HG03064 (cell line): ENCODE measurements around the gene TMEM132D.
"Not testable (repeated sequence)": the region's sequence is repeated elsewhere in the genome, so short reads cannot be mapped to it uniquely, and the experiment has no call there.

Source experiments
- ATAC-seq: cut with Tn5 transposase; IDR thresholded peaks from one replicate; pipeline ENCODE4 v1.9.1; 2021; ENCODE audit warnings: low read depth; ENCODE audit not compliant: unreplicated experiment

Gene TMEM132D

DNA sequence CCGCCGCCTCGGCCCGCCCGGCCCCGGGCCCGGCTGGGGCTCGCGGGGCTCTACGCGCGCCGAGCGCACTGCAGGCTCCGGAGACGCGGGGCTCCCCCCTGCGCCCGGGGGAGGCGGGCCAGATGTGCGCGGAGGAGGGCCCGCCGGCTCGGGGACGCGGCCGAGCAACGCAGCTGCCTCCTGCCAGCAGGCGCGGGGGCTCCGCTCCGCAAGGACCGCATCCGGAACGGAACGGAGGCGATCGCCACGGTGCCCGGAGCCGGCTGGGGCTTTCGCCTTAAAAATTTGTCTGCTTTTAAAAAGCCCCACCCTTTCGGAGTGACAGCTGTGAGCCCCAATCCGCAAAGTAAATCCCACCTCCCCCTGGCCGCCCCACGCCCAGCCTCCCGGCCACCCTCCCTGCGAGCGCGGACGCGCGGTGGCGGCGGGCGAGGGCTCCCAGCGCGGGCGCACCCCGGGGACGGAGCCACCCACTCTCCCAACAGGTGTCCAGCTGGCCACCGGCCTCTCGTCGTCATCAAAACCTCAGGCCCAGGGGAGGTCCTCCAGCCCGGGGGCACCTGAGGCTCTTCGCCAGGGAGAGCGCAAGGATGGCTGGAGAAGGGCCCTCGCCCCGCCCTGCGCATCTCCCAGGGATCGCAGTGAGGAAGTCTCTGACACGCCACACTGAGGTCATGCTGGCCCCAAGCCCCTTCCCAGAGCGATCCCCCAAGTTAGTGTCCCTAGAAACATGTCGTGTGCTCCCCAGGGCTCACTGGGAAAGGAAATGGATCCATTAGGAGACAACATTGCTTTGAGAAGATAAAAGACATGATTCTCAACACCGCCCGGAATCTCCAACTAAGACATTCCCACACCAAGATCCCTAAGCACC lies at the start of gene TMEM132D:
TSS of gene TMEM132D (minus strand) at position 70 of the 874 bp plus-strand sequence.
- ATAC-seq: no peak

DNA sequence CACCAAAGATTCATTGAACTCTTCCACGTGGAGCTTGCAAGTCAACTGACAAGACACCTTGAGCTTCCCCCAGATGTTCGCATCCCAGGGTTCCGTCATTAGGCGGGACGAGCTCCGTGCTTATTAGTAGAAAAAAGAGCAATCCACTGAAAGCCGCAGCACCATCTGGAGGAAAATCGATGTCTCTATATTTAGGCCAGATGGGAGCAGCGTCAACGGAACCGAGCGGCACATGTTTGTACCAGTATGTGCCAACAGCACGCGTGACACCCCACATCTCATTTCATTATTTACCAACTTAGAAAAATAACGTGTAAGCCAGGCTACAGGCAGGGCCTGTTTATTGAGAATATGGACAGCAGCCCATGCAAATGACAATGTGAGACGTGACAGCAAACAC lies 45.8 kb upstream of the TMEM132D start:
- no peak for ATAC-seq

DNA sequence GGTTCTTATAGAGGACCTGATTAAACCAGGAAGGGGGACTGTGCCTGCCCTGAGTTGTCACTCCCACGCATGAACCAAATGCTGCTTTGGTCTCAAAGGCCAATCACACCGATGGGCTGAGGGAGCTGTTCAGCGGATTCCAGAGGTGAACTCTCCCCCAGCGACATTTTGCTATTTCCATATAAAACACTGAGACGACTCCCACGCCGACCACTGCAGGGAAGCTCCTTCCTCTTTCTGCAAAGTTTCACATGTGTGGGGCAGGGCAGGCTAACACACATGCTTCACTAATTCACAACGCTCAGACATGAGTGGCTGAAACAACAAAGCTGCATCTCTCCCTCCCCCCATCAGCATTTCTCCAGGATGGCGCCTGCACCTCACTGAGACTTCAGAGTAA lies 37.8 kb upstream of the TMEM132D start:
- no peak for ATAC-seq

DNA sequence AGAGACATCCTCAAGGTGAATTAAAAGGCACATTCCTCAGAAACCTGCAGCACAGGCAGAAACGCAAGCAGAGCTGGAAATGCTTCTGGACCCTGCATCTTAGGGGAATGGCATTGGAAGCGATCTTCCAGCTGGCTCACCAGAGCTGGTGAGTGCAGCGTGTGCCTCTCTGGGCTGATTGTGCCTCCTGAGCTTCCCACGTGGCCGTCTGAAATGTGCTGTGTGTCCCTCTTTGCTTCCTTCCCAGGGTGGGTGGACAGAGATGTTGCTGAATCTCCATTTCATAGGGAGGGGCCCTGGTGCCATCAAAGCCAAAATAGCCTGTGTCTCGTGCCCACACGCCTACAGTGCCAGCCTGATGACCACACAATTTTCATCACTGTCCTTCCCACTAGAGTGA lies 34.3 kb upstream of the TMEM132D start:
- no peak for ATAC-seq

DNA sequence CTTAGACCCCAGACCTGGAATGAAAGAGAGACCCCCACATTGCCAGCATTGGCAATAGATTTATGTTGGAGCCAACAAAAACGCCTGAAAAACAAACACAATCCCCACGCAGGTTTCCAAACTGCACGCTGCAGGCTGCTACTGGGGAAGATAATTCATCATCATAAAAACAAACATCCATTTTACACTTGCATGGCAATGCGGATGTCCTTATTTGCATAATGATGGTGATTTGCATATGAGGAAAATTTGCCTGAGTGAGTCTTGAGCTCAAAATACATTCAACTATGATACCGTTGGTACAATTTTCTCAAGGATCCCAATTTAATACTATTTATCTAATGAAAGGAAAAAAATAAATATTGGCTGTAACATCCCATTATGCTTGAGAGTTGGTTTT lies 33.6 kb upstream of the TMEM132D start:
- no peak for ATAC-seq

DNA sequence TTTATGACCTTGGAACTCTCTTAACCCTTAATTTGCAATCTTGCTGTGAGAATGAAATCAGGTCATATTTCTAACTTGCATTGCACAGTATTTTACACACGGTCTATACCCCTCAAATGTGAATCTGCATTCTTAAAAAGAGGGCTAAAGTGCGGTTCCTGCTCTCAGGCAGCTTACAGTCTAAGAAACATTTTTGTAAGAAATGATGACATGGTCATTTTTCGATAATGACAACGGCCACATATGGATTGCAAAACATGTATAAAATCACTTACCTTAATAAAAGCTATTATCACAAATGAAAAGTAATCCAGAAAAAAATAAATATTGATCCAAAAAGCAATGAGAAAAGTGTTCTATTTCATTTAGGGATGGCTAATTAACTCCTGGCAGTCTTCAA lies 24.8 kb upstream of the TMEM132D start:
- ATAC-seq: no peak

DNA sequence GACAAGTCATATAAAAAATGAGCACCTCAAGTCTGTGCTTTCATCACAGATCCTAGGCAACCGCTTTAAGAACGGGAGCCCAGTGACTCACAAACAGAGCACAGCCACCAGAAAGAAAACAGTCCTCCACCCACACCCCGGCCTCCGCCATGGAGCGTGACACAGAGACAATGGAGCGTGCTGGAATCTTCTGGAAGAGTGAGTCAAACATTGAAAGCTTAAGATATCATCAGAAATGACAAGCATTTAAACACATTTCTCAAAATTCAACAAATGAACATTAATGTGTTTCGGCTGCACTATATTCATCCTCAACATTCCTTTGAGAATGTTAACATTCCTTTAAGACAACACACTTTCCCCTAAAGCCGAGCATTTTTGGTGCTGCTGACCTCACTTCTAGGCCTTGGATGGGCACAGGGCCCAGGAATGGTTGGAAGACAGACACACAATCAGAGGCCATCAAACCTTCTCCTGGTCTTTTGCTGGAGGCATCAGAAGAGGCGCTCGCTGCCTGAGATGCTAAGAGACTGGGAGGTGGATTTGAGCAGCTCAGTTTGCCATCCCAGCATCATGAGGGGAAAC lies 23.6 kb upstream of the TMEM132D start:
- no peak for ATAC-seq

DNA sequence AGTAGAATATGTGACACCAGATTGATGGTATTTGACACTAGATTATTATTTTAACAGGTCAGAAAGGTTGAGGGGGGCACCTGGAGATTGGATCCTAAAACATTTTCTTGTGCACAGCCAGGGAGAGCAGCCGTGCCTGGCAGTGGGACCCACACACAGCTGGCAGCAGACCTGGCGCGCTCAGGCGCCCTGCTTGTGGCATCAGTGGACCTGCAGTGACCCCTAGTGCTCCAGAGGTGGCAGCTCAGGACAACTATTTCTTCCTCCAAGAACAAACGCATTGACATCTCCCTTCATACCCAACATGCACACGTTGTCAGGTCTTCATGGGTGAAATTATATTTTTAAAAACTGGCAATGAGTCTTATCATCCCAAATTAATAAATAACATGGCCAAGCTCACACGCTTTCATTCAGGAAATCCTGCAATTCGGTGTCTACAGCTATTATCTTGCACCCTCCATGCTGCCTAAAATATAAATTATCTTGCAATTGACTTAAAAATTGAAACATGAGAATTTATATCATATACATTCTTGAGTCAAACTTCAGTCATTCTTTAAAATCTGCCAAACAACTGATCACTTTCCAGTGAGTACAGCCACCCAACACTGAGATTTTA lies 7.7 kb upstream of the TMEM132D start:
- ATAC-seq: peak; percentile 73

DNA sequence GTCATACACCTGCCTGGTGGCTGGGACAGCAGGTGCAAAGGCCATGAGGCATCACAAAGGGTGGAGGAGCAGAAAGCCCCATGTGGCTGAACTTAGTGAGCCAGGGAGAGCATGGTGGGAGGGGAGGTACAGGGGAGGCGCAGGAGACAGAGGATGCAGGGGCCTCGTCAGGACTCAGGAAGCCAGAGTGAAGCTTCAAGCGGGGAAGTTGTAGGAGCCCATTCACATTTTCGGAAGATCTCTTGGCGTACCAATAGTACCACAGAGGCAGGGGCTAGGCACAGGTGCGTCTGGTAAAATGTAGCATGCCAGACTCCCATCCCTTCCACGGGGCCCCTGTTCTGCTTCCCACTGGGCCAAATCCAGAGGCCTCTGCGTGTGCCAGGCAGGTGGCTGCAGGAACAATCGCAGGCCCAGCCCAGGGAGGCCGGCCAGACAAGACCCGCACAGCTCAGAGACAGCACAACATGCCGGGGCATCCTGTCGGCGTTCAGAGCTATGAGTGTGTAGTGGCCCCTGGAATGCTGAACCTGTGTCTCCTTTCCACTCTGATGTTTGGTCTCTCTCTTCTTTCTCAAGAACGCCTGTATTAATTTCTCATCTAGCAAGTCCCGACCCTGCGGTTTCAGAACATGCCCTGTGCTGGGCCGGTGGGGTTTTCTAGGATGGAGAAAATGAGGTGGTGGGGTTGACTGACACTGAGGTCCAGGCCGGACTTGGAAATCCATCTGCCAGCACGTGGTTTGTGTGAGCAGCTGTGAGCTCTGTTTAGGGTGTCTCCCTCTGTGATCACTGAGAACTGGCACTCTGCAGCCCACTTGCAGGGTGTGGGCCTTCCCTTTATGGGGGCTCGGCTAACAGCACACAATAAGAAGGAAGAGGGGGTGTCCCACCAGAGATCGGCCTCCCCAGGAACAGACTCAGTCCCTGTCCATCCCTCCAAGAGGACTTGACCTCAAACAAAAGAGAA lies 5.5 kb upstream of the TMEM132D start:
- ATAC-seq: no peak

DNA sequence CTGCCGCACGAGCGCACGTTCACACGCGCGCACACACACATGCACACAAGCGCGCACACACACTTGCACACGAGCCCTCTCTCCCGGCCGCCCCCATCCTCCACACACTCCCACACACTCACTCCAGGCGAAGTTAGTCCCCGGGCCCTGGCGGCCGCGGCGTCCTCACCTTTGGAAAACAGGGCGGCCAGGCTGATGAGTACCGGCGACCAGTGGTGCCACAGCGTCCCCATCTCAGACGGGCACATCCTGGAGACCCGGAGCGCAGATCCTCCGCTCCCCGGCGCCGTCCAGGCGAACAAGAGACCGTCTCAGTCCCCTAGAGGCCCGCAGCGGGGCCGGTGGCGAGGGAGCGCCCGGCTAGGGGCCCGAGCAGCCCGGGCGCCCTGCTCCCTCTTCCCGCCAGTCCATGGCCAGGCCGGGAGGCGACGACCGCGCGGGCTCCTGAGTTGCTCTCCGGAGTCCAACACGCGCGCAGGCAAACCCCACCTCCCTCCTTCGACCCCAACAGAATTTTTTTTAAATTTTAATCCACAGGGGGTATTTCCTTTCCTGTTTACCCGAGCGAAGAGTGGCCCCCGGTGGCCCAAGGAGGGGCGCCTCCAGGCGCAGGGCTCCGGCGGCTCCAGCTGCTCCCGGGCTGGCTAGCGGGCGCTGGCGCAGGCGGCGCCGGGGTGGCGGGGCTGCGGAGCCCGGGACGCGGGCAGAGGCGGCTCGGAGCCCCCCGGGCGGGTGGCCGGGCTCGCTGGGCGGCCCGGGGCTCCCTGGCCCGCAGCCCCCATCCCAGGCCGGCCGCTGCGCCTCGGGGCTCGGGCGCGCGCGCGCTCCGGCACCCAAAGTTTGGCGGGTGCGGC lies 506 bp downstream of the TMEM132D start:
- no peak for ATAC-seq

DNA sequence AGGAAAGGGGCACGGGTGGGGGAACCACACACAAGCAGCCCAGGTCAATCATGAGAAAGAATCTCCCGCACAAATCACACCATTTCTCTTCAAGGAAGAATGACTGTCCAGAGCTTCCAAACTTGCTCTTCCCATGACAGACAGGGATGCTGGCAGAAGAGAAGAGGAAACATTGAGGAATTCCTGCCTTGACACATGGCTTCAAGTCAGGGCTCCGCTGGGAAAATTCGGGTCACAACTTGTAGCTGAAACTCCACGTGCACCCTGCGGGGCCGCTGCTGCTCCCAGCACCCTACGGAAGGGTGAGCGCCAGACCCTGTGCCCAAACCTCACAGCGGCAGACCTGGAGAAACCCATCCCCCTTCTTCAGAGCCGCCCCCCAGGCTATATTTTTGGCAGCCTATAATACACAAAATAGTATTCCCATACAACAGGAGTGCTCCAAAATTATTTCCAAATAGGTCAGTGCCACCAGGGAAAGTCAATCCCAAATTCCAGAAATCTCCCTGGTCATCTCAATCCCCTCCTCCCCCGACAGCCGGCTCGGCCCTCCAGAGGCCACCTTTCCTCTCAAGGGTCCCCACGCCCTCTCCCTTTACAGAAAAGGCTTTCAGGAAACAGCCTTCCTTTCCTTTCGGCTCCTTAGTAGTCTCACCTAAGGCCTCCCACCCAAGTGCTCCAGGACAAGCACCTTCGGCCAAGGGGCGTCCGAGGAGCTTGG lies 1.3 kb downstream of the TMEM132D start:
- no peak for ATAC-seq

DNA sequence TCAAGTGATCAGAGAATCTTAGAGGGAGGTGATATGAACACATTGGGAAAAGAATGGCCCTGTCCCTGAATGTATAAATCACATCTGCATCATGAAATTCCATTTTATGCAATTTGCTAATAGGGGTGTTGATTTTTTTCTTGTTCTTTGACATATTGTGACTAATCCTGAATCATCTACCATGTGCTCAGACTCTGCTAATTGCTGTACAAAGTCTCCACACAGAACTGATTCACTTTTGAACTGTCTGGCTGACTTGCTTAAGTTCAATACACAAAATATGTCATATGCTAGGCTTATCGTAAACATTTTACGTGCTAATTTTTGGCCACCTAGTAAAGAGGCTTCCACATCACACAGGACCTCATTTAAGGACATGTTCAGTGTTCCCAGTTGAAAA lies 2.6 kb downstream of the TMEM132D start:
- no peak for ATAC-seq

DNA sequence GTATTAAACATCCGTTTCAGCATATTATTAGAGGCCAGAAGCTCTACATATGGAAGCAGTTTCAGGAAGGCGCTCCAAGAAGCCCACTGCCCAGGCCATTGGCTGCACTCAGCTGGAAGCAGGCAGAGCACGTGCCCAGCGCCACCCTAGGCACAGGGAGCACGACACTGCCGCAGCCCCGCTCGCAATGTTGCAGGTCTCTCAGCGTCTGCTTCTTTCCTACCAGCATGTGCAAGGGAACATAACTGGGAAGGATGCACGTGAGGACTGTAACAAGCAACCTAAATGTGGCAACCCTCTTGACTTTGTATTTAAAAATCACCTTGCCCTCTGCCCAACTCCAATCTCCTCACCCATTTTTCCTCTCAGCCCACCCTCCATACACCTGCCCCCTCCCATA lies 3.5 kb downstream of the TMEM132D start:
- ATAC-seq: no peak

DNA sequence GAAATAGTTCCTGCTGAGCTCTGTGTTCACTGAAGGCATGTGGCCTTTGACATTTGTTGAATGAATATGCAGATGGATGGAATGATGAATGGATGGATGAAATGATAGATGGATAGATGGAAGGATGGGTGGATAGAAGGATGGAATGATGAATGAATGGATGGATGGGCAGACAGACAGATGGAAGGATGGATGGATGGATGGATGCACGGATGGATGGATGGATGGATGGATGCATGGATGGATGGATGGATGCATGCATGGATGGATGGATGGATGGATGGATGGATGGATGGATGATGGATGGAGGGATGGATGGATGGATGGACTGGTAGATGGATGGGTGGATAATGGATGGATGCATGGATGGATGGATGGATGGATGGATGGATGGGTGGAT lies 4.8 kb downstream of the TMEM132D start:
- ATAC-seq: not testable (repeated sequence)

DNA sequence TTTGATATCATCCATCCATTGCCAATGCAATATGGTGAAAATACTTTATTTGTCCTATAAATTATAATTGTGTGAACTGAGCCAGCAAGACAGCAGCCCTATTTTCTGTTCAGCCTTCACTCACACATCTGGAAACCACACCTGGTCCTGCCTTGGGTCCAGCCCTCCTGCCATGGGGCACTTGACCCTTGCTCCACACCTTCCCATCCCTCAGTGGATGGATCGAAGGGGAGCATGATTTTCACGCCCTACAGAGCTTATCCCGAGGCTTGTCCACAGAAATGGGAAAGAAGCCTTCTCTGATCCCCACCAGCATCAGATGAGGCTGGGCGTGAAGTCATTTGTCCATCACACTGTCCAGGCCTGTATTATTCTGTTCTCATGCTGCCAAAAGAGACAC lies 10.1 kb downstream of the TMEM132D start:
- ATAC-seq: no peak

DNA sequence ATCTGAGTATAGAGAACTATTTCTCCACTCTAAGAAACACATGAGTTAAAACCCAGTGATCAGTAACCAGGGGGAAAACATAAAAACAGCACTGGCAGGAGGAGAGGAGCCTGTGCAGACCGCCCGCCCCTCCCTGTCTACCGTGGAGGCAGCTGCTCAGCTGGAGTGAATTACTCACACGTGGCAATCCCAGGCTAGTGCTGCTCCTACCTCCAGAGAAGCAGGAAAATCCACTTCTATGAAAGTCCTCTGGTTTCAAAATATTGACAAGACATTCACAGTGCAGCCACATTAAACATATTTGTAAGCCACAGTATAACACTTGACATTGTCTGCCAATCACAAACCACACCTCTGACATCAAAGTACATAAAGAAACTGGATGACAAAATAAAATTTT lies 16.7 kb downstream of the TMEM132D start:
- no peak for ATAC-seq

DNA sequence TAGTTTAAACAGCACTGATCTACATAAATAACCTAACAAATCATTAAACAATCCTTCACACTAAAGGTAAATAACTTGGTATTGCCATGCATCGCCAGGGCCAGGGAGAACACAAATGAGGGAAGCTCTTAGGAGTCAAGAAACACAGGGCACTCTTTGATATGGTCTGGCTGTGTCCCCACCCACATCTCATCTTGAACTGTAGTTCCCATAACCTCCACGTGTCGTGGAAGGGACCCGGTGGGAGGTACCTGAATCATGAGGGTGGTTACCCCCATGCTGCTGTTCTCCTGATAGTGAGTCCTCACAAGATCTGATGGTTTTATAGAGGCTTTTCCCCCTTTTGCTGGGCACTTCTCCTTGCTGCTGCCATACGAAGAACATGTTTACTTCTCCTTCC lies 17.3 kb downstream of the TMEM132D start:
- no peak for ATAC-seq

DNA sequence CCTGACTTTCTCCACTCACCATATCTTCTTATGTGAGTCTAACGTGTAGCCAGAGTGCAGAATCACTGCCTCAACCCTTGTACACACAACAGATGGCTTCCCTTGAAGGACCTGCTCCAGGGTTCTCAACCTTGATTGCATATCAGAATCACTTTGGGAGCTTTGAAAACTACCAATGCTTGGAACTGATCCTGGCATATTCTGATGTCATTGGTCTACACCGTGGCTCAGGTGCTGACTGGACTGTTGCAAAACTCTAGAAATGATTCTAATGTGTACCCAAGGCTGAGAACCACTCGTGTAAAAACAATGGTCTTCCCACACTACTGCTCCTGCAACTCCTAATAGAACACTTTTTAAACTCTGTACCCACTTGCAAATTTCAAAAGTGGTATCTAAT lies 18.5 kb downstream of the TMEM132D start:
- no peak for ATAC-seq

DNA sequence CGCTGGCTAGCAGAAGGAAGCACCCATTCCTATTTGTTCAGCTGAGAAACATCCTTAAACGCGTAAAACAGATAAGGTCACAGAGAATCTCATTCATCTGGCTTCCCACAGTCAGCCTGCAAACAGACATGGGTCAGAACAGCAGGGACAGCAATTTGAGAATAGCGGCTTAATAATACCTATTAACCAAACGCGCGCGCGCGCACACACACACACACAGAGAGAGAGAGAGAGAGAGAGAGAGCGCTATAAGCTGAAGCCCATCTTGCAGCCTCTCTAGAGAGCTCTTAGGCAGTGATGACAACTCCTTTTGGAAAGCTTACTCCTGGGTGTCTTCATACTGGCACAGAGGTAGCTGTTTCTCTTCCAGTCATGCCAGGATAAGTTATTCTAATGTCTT lies 26.4 kb downstream of the TMEM132D start:
- no peak for ATAC-seq
